HL-60 (cell line): ENCODE measurements around the gene FARS2.

ENCODE experiments used
- CTCF ChIP-seq: IDR thresholded peaks from one replicate; pipeline ENCODE4 v1.5.1; 2011; ENCODE audit warnings: low read length, control low read depth, inconsistent platforms; ENCODE audit not compliant: insufficient read depth
- POLR2AphosphoS5 ChIP-seq: IDR thresholded peaks from 2 replicates; pipeline ENCODE4 v1.6.1; 2012; ENCODE audit warnings: low read depth
- REST ChIP-seq: IDR thresholded peaks from 2 replicates; pipeline ENCODE4 v1.6.1; 2012; ENCODE audit warnings: low read depth; ENCODE audit not compliant: insufficient replicate concordance
- SPI1 ChIP-seq: IDR thresholded peaks from 2 replicates; pipeline ENCODE4 v1.6.1; 2012; ENCODE audit warnings: low read depth, mild to moderate bottlenecking, borderline replicate concordance

- no peak for TF ChIP-seq CTCF
- TF ChIP-seq REST = no peak
- no peak for TF ChIP-seq POLR2AphosphoS5
- TF ChIP-seq SPI1 = no peak
These were observed 373.2 kb downstream of the FARS2 start for GRCh38 chr6:5634525-5634924.
